Prostate gland (tissue), 2 donors: Measurements from ENCODE around the gene GDPD5.

Source experiments
- POLR2A ChIP-seq: fragments of 450-650 bp; IDR thresholded peaks from one replicate; pipeline ENCODE4 v1.6.1; 2016; ENCODE audit warnings: antibody characterized with exemption, mild to moderate bottlenecking
- POLR2AphosphoS5 ChIP-seq: sonication (generic); formaldehyde crosslinking; IDR thresholded peaks from one replicate; pipeline ENCODE4 v1.6.1; 2017; ENCODE audit warnings: antibody characterized with exemption
- TF ChIP-seq, protein P1 (sequence below), 4 experiments: fragments of 200-600 bp in 2 of 4; fragments of 450-650 bp in 2 of 4; sonication (generic) in 2 of 4; IDR thresholded peaks; 1 replicate in 3 of 4; 2 replicates in 1 of 4; pipeline ENCODE4 v1.5.1; 2016 to 2019; ENCODE audit warnings: antibody characterized with exemption in 4 of 4, mild to moderate bottlenecking in 2 of 4, moderate library complexity in 2 of 4

DNA sequence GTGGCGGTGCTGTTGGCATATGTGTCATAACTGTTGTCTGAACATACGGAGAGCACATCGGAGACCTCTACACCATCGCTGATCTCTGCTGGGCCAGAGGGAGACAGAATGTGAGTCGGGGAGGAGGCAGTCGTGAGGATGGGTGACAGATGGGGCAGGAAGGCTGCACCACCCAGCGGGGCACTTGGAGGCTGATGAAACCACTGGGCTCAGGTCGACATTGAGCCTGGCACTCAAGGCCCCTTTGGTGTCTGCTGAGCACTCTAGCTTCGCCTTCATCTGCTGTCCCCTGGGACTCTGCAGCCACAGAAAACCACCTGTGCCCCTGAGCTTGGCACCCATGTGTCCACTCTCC, 90.2 kb downstream of the GDPD5 start:
- TF ChIP-seq, protein P1, sequence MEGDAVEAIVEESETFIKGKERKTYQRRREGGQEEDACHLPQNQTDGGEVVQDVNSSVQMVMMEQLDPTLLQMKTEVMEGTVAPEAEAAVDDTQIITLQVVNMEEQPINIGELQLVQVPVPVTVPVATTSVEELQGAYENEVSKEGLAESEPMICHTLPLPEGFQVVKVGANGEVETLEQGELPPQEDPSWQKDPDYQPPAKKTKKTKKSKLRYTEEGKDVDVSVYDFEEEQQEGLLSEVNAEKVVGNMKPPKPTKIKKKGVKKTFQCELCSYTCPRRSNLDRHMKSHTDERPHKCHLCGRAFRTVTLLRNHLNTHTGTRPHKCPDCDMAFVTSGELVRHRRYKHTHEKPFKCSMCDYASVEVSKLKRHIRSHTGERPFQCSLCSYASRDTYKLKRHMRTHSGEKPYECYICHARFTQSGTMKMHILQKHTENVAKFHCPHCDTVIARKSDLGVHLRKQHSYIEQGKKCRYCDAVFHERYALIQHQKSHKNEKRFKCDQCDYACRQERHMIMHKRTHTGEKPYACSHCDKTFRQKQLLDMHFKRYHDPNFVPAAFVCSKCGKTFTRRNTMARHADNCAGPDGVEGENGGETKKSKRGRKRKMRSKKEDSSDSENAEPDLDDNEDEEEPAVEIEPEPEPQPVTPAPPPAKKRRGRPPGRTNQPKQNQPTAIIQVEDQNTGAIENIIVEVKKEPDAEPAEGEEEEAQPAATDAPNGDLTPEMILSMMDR (IDR thresholded peaks at IDR 0.05), result no peak
- TF ChIP-seq POLR2A (no peak), POLR2AphosphoS5 (no peak)
